Esophagus (tissue), 2 donors: ENCODE measurements around the gene EDRF1. TPM values are rescaled to one million over a fixed set of nuclear protein-coding genes. Genes with fewer than 3 reads are reported as not detected.

Experiments used
- H3K27ac ChIP-seq, 2 donors: one replicate each; pipeline ENCODE4 v1.5.1; 2013; ENCODE audit warnings: low read depth in 2 of 2, mild to moderate bottlenecking in 2 of 2, inconsistent platforms in 1 of 2, low read length in 1 of 2, moderate library complexity in 1 of 2
- H3K27me3 ChIP-seq, 2 donors: one replicate each; pipeline ENCODE4 v1.6.1; 2013; ENCODE audit warnings: low read length in 2 of 2, control low read depth in 1 of 2, mild to moderate bottlenecking in 1 of 2; ENCODE audit not compliant: insufficient read depth in 2 of 2, control insufficient read depth in 1 of 2
- H3K36me3 ChIP-seq, 2 donors: one replicate each; pipeline ENCODE4 v1.6.1; 2013; ENCODE audit warnings: low read length in 1 of 2; ENCODE audit not compliant: control insufficient read depth in 2 of 2, insufficient read depth in 2 of 2
- H3K4me1 ChIP-seq, 2 donors: one replicate each; pipeline ENCODE4 v1.6.1; 2013; ENCODE audit warnings: low read length in 1 of 2; ENCODE audit not compliant: control insufficient read depth in 2 of 2, insufficient read depth in 2 of 2
- H3K4me3 ChIP-seq, 2 donors: one replicate each; pipeline ENCODE4 v1.5.1; 2013; ENCODE audit warnings: low read length in 2 of 2, mild to moderate bottlenecking in 2 of 2, low read depth in 1 of 2, moderate library complexity in 1 of 2
- H3K9me3 ChIP-seq, 2 donors: one replicate each; pipeline ENCODE4 v1.6.1; 2013; ENCODE audit warnings: mild to moderate bottlenecking in 2 of 2, low read depth in 1 of 2, low read length in 1 of 2, moderate library complexity in 1 of 2; ENCODE audit not compliant: control insufficient read depth in 2 of 2, insufficient read depth in 1 of 2
- WGBS, 2 donors: extraction: QIAGEN DNeasy Blood & Tissue Kit; methylation state at CpG; one replicate each; pipeline ENCODE4 v1.1.7; 2013; 5-methylcytosine and 5-hydroxymethylcytosine counted together
- polyA plus RNA-seq, 2 donors: library from polyadenylated mRNA; stranded (reverse); fragments of 200-250 nt; gene quantifications; one replicate each; pipeline ENCODE4 v1.2.3, GENCODE V29; 2013
- donor health status: healthy with polysubstance abuse.
- donor health status: Bipolar disorder and iron deficiency.

Gene EDRF1
- polyA plus RNA-seq, 2 donors: 8.2 to 14.6 TPM

GRCh38 chr10:125761961-125762360 lies 42.5 kb downstream of the EDRF1 start:
- peaks cover 4 to 20% of the 10 kb centered on the region in 2 donors for H3K36me3 ChIP-seq

GRCh38 chr10:125762692-125763648 lies 43.5 kb downstream of the EDRF1 start:
- Histone ChIP-seq H3K4me1 (no peaks in the 10 kb centered on the region), H3K27ac (no peak overlapping the region), H3K4me3 (no peak overlapping the region), H3K36me3 (peaks cover 4 to 20% of the 10 kb centered on the region in 2 donors), H3K9me3 (no peaks in the 10 kb centered on the region), H3K27me3 (no peaks in the 10 kb centered on the region)
- 80 to 83% methylated on average over 24 of the region's 24 CpGs for WGBS, 2 donors

More at GRCh38 chr10:125761961-125762360, 42.5 kb downstream of the EDRF1 start:
- H3K27ac ChIP-seq: no peak overlapping the region
- H3K9me3 ChIP-seq: no peaks in the 10 kb centered on the region
- H3K4me1 ChIP-seq: no peaks in the 10 kb centered on the region
- no peak overlapping the region for H3K4me3 ChIP-seq
- H3K27me3 ChIP-seq: no peaks in the 10 kb centered on the region
- WGBS, 2 donors: 60 to 67% methylated on average over 1 of the region's 1 CpG

- peaks cover 4 to 8% of the 10 kb centered on the region in 2 donors for H3K36me3 ChIP-seq
- H3K27ac ChIP-seq: no peak overlapping the region
- H3K9me3 ChIP-seq: no peaks in the 10 kb centered on the region
- no peak overlapping the region for H3K4me3 ChIP-seq
- 88 to 90% methylated on average over 2 of the region's 2 CpGs for WGBS, 2 donors
- H3K27me3 ChIP-seq: no peaks in the 10 kb centered on the region
- no peaks in the 10 kb centered on the region for H3K4me1 ChIP-seq
These were observed 46.3 kb downstream of the EDRF1 start for GRCh38 chr10:125765835-125766234.

- no peak overlapping the region for H3K4me3 ChIP-seq
- WGBS, 2 donors: 73 to 79% methylated on average over 4 of the region's 4 CpGs
- no peaks in the 10 kb centered on the region for H3K9me3 ChIP-seq
- H3K27me3 ChIP-seq: no peaks in the 10 kb centered on the region
- no peak overlapping the region for H3K27ac ChIP-seq
- peaks cover 4 to 8% of the 10 kb centered on the region in 2 donors for H3K36me3 ChIP-seq
- H3K4me1 ChIP-seq: no peaks in the 10 kb centered on the region
These were observed 47.0 kb downstream of the EDRF1 start for GRCh38 chr10:125766511-125766910.

- H3K36me3 ChIP-seq: peaks cover 4% of the 10 kb centered on the region in 2 donors
- H3K27ac ChIP-seq: peak overlapping the region in 1 of 2 donors; percentile 6
These were observed 48.8 kb downstream of the EDRF1 start for GRCh38 chr10:125768219-125768855.

GRCh38 chr10:125769175-125769574 lies 49.7 kb downstream of the EDRF1 start:
- no peaks in the 10 kb centered on the region for H3K27me3 ChIP-seq
- 85 to 86% methylated on average over 12 of the region's 12 CpGs for WGBS, 2 donors
- no peak overlapping the region for H3K4me3 ChIP-seq
- no peaks in the 10 kb centered on the region for H3K9me3 ChIP-seq
- no peak overlapping the region for H3K27ac ChIP-seq
- peaks cover 0 to 2% of the 10 kb centered on the region in 2 donors for H3K4me1 ChIP-seq
- H3K36me3 ChIP-seq: peaks cover 0 to 2% of the 10 kb centered on the region in 2 donors

More at GRCh38 chr10:125768219-125768855, 48.8 kb downstream of the EDRF1 start:
- 44 to 57% methylated on average over 4 of the region's 4 CpGs for WGBS, 2 donors
- Histone ChIP-seq H3K4me3 (no peak overlapping the region), H3K27me3 (no peaks in the 10 kb centered on the region), H3K4me1 (no peaks in the 10 kb centered on the region), H3K9me3 (no peaks in the 10 kb centered on the region)

GRCh38 chr10:125770844-125771243 lies 51.3 kb downstream of the EDRF1 start:
- WGBS, 2 donors: 89 to 91% methylated on average over 5 of the region's 5 CpGs

GRCh38 chr10:125772112-125772863 lies 52.8 kb downstream of the EDRF1 start:
- Histone ChIP-seq H3K27ac (no peak overlapping the region), H3K27me3 (no peaks in the 10 kb centered on the region), H3K9me3 (no peaks in the 10 kb centered on the region), H3K4me3 (no peak overlapping the region), H3K36me3 (no peaks in the 10 kb centered on the region), H3K4me1 (peaks cover 0 to 2% of the 10 kb centered on the region in 2 donors)
- 94% methylated on average over 28 of the region's 28 CpGs for WGBS, 2 donors

More at GRCh38 chr10:125770844-125771243, 51.3 kb downstream of the EDRF1 start:
- H3K27ac ChIP-seq: no peak overlapping the region
- H3K4me3 ChIP-seq: no peak overlapping the region
- H3K4me1 ChIP-seq: peaks cover 0 to 2% of the 10 kb centered on the region in 2 donors
- H3K36me3 ChIP-seq: no peaks in the 10 kb centered on the region
- no peaks in the 10 kb centered on the region for H3K9me3 ChIP-seq
- H3K27me3 ChIP-seq: no peaks in the 10 kb centered on the region

GRCh38 chr10:125772864-125773180 lies 53.3 kb downstream of the EDRF1 start:
- Histone ChIP-seq H3K9me3 (no peaks in the 10 kb centered on the region), H3K4me3 (no peak overlapping the region), H3K27me3 (no peaks in the 10 kb centered on the region), H3K4me1 (peaks cover 0 to 2% of the 10 kb centered on the region in 2 donors), H3K27ac (no peak overlapping the region), H3K36me3 (no peaks in the 10 kb centered on the region)
- WGBS, 2 donors: 90 to 94% methylated on average over 11 of the region's 11 CpGs
